Mucosa of descending colon (tissue), 3 donors: Measurements from ENCODE around the gene MEG3. TPM values are rescaled to one million over a fixed set of nuclear protein-coding genes. Genes with fewer than 3 reads are reported as not detected.

Source experiments
- ATAC-seq: fragments of 200-7000 bp; cut with Tn5 transposase; one replicate; pipeline ENCODE4 v1.9.1; 2020; ENCODE audit warnings: mild to moderate bottlenecking, moderate library complexity
- DNase-seq, 3 donors: peaks; one replicate each; pipeline ENCODE4 v3.0.0-alpha.2; 2020
- H3K36me3 ChIP-seq: fragments of 200-600 bp; one replicate; pipeline ENCODE4 v1.8.0; 2021; ENCODE audit warnings: low read depth, mild to moderate bottlenecking
- H3K4me1 ChIP-seq: fragments of 200-600 bp; one replicate; pipeline ENCODE4 v1.8.0; 2021; ENCODE audit warnings: low read depth, mild to moderate bottlenecking
- H3K4me3 ChIP-seq: fragments of 200-600 bp; one replicate; pipeline ENCODE4 v1.8.0; 2021; ENCODE audit warnings: mild to moderate bottlenecking
- H3K9me3 ChIP-seq: fragments of 200-600 bp; one replicate; pipeline ENCODE4 v1.8.0; 2021; ENCODE audit warnings: mild to moderate bottlenecking
- intact Hi-C, 2 donors: fragments of 100-400 bp; cut with DNase I in 1 of 2; cut with micrococcal nuclease in 1 of 2; formaldehyde crosslinking; loops; one replicate each; pipeline versions ENCODE4 v1.11.0 to v1.11.1; 2022; cut with DNase I, micrococcal nuclease
- total RNA-seq, 3 donors: library from RNA; stranded (reverse); fragmentation: NEBNext Ultra II Directional in 2 of 3; extraction: Animal tissue kit (Norgen Biotek cat#: 25700) in 2 of 3; gene quantifications; one replicate each; pipeline versions ENCODE4 v1.2.1 to v1.2.4, GENCODE V29; 2021 to 2023
- TF ChIP-seq, protein P1 (sequence below): fragments of 200-600 bp; IDR thresholded peaks from one replicate; pipeline ENCODE4 v1.8.0; 2022; ENCODE audit warnings: antibody characterized with exemption, mild to moderate bottlenecking
- donor health status: DM: no; HTN: no; CAD: no; lungs with moderate emphysema.
- donor health status: DM: no; HTN: no; CAD: no.
- donor health status: DM: no; HTN: yes; CAD: no.

MEG3 gene
- total RNA-seq, 3 donors from 2014 or later = 13.8 to 32.2 (median 16.4) TPM

DNA sequence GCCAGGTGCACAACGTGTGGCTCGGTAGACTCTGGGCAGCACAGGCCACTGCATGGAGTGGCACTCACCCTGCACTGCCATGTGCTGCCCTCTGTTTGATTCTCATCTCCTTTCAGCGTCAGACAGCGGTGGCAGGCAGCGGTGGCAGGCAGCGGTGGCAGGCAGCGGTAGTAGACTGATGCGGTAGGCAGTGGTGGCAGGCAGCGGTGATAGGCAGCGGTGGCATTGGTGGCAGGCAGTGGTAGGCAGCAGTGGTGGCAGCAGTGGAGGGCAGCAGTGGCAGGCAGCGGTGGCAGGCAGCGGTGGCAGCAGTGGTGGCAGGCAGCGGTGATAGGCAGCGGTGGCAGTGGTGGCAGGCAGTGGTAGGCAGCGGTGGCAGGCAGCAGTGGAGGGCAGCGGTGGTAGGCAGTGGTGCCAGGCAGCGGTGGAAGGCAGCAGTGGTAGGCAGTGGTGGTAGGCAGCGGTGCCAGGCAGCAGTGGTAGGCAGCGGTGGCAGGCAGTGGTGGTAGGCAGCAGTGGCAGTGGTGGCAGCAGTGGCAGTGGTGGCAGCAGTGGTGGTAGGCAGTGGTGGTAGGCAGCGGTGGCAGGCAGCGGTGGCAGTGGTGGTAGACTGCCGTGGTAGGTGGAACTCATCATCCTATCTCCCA, 6.0 kb upstream of the MEG3 start:
- no peak for ATAC-seq
- Histone ChIP-seq H3K4me3 (no peak overlapping the region), H3K4me1 (no peaks in the 10 kb centered on the region), H3K9me3 (no peaks in the 10 kb centered on the region), H3K36me3 (no peaks in the 10 kb centered on the region)
- intact Hi-C loops = no loop called here
- DNase-seq = no peak
- TF ChIP-seq, protein P1, sequence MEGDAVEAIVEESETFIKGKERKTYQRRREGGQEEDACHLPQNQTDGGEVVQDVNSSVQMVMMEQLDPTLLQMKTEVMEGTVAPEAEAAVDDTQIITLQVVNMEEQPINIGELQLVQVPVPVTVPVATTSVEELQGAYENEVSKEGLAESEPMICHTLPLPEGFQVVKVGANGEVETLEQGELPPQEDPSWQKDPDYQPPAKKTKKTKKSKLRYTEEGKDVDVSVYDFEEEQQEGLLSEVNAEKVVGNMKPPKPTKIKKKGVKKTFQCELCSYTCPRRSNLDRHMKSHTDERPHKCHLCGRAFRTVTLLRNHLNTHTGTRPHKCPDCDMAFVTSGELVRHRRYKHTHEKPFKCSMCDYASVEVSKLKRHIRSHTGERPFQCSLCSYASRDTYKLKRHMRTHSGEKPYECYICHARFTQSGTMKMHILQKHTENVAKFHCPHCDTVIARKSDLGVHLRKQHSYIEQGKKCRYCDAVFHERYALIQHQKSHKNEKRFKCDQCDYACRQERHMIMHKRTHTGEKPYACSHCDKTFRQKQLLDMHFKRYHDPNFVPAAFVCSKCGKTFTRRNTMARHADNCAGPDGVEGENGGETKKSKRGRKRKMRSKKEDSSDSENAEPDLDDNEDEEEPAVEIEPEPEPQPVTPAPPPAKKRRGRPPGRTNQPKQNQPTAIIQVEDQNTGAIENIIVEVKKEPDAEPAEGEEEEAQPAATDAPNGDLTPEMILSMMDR = no peak

DNA sequence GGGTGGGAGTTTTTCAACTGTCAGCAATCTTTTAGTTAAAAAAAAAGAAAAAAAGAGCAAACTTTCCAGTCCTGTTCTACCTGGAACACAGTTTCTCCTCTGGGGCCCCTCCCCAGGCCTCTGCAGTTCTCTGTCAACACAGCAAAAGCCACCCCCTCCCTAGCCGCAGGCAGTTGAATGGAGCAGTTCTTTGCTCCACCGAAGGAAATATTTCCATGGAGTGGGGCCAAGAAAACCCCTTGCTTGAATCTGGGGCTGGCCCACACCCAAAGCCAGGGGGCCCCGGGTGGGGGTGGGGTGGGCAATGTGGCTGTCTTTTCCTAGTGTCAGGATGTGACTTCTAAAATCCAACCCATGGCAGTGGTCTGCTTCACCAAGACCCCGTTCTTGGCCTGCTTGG, 5.0 kb upstream of the MEG3 start:
- Histone ChIP-seq H3K9me3 (no peaks in the 10 kb centered on the region), H3K36me3 (no peaks in the 10 kb centered on the region), H3K4me1 (no peaks in the 10 kb centered on the region), H3K4me3 (no peak overlapping the region)
- no peak for ATAC-seq
- TF ChIP-seq, protein P1 = no peak
- no peak for DNase-seq
- intact Hi-C loops = no loop called here

DNA sequence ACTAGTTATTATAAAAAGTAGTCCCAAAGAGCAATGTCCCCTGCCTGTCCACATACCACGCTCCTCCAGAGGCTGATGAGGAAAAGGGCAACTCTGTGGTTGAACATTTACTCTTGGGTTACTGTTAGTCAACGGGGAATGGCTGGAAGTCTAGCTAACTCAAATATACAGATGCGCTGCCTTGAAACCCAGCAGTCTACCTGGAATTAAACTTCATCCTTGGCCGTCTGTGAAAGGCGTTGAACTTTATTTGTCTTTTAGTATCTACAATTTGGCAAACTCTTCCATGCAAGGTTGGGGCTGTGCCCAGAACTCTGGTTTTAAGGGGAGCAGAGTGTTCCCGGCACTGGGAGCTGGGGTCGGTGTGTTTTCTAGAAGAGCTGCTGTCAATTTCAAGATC, 3.9 kb upstream of the MEG3 start:
- Histone ChIP-seq H3K4me3 (no peak overlapping the region), H3K36me3 (no peaks in the 10 kb centered on the region), H3K9me3 (no peaks in the 10 kb centered on the region), H3K4me1 (no peaks in the 10 kb centered on the region)
- DNase-seq = no peak
- TF ChIP-seq, protein P1 = no peak
- no peak for ATAC-seq
- intact Hi-C loops = no loop called here

DNA sequence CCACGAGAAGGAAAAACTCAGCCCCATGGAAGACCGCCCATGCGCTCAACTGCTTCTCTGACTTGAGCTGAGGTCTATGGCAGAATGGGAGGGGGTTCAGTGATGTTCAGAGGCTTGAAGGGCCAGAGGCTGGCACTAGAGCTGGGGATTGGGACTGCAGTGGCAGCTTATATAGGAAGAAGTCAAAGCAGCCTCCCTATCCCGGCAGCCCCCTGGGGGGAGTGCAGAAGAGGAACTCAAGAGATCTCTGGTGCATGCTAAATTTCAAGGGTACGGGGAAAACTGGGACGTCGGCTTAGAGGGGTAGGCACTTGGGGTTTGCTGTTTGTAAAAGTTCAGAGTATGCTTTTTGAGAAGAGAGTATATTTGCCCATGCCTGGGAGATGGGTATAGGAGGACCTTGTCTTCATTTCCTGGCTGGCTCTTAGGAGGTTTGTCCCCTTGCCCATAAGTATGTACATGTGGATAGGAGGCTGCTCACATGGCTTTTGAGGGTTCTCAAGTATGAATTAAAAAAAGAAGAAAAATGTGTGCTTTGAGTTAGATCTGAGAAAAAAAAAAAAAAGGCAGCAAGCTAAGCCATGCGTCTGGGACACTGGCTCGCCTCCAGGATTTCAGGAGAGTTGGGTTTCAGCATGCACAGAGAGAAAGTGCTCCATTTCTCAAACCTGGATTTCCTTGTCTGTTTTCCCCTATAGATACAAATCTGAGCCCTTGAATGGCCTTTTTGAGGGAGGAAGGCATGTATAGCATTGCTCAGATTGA, 3.2 kb upstream of the MEG3 start:
- no peak overlapping the region for H3K4me3 ChIP-seq
- no peak for ATAC-seq
- peaks cover under 1% of the 10 kb centered on the region for H3K9me3 ChIP-seq
- no peaks in the 10 kb centered on the region for H3K4me1 ChIP-seq
- TF ChIP-seq, protein P1 = no peak
- DNase-seq = no peak
- intact Hi-C loops = no loop called here
- no peaks in the 10 kb centered on the region for H3K36me3 ChIP-seq

DNA sequence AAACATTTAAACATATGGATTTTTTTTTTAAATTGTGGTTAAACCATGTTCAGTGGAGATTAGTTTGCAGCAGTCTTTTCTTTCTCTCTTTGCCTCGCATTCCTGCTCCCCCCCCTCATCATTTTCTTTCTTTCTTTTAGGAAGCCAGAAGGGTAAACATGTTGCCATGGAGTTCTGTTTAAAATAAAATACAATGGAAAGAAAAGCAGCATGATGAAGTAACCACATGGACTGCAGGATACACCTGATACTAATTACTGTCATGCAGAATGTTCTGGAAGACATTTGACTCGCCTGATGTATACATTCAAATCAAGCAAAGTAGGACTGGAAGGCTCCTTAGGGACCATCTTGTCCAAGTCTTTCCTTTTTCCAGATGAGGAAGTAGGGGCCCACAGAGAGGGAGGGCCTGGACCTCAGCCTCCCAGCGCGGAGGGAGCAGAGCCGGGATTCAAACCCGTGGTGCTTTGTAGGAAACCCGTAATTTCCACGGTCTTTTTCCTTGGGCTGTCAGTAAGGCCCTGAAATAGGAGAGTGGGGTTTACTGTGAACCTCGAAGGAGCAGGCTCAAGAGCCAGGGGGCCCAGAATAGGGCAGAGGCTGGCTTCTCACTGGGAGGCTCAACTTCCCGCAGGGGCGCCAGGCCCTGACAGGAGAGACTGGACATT, 2.4 kb upstream of the MEG3 start:
- intact Hi-C loops = no loop called here
- Histone ChIP-seq H3K4me3 (no peak overlapping the region), H3K36me3 (no peaks in the 10 kb centered on the region), H3K4me1 (no peaks in the 10 kb centered on the region), H3K9me3 (peaks cover 4% of the 10 kb centered on the region)
- DNase-seq = no peak
- no peak for ATAC-seq
- TF ChIP-seq, protein P1 = no peak
